BJ (cell line): Measurements from ENCODE around the gene ZRSR2. TPM values are rescaled to one million over a fixed set of nuclear protein-coding genes. Genes with fewer than 3 reads are reported as not detected.
"Not testable (repeated sequence)": the region's sequence is repeated elsewhere in the genome, so short reads cannot be mapped to it uniquely, and the experiment has no call there.

Experiments used
- CTCF ChIA-PET: fragments of 350-600 bp; formaldehyde crosslinking; extraction: SDS; loops from one replicate; lab custom pipeline; 2021; ENCODE audit warnings: antibody characterized with exemption, inconsistent platforms; lab: Yijun Ruan, JAX
- POLR2A ChIA-PET: fragments of 300-600 bp; sonication (Branson Sonifier 250); formaldehyde crosslinking; extraction: SDS; loops from one replicate; lab custom pipeline; 2021; ENCODE audit warnings: antibody characterized with exemption; lab: Charles Lee
- DNase-seq: peaks from one replicate; pipeline ENCODE4 v3.0.0-alpha.2; 2011; ENCODE audit warnings: low read depth
- H3K27me3 ChIP-seq: 2 replicates; pipeline ENCODE4 v1.6.0; 2011; ENCODE audit warnings: low read length; ENCODE audit not compliant: control insufficient read depth, insufficient read depth
- H3K36me3 ChIP-seq: 2 replicates; pipeline ENCODE4 v1.5.1; 2011; ENCODE audit warnings: low read length; ENCODE audit not compliant: control insufficient read depth, insufficient read depth
- H3K4me3 ChIP-seq: 2 replicates; pipeline ENCODE4 v1.5.1; 2011; ENCODE audit warnings: low read depth, mild to moderate bottlenecking, control low read depth, low read length
- polyA minus RNA-seq: library from RNA; depleted of rRNA, polyadenylated mRNA; stranded (reverse); fragments of >200 nt; gene quantifications from 2 replicates; pipeline ENCODE4 v1.2.3, GENCODE V29; 2011; rRNA and poly(A)+ RNA removed
- polyA plus RNA-seq: library from polyadenylated mRNA; depleted of rRNA; stranded (reverse); fragments of >200 nt; gene quantifications from 2 replicates; pipeline ENCODE4 v1.2.3, GENCODE V29; 2011; rRNA removed
- TF ChIP-seq, protein P1 (sequence below): IDR thresholded peaks from 2 replicates; pipeline ENCODE4 v1.5.1; 2011; ENCODE audit warnings: low read depth, mild to moderate bottlenecking, control low read depth, inconsistent platforms, low read length, moderate library complexity; ENCODE audit not compliant: insufficient read depth

ZRSR2 gene, protein sequence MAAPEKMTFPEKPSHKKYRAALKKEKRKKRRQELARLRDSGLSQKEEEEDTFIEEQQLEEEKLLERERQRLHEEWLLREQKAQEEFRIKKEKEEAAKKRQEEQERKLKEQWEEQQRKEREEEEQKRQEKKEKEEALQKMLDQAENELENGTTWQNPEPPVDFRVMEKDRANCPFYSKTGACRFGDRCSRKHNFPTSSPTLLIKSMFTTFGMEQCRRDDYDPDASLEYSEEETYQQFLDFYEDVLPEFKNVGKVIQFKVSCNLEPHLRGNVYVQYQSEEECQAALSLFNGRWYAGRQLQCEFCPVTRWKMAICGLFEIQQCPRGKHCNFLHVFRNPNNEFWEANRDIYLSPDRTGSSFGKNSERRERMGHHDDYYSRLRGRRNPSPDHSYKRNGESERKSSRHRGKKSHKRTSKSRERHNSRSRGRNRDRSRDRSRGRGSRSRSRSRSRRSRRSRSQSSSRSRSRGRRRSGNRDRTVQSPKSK
- 2.9 and 5.1 TPM in 2 replicates for polyA plus RNA-seq
- 0.93 and 1.2 TPM in 2 replicates for polyA minus RNA-seq

DNA sequence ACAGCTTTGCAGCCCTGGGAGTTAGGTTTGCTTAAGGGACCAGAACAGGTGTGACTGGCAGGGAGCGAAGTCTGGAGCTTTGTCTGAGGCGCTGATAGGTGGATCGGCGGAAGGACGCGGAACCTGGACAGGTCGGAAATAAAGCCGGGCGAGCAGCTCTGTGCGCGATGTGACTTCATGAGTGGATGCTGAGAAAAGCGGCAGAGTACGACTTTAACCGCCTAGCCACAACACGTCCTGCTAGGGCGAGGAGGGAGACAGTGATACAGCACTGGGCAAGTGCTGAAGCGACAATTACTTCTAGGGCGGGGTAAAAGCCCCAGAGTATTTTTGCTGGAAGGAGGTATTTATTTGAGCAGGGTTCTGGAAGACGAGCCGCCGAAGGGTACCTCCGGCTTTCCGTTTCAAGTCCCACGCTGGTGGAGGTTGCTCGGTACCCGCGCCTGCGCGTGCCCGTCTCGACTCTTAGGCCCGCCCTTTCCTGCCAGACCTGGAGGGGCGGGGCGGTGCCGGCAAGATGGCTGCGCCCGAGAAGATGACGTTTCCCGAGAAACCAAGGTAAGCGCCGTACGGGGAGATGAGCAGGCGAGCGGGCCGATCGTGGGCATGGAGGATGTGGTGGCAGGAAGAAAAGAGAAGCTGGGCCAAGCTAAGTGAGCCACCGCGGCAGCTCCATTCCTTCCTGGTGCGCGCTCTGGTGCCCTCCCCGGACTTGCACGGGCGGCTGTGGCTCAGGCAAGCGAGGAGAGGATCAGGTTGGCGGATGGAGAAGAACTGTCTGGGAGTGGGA lies at the start of gene ZRSR2:
TSS of gene ZRSR2 (plus strand) at position 506 of the 790 bp plus-strand sequence. CDS start at position 518, 12 bp downstream.
- Histone ChIP-seq H3K27me3 (no peaks in the 10 kb centered on the region), H3K36me3 (no peaks in the 10 kb centered on the region), H3K4me3 (peak within 1 kb of the TSS; percentile 79)
- peak; percentile 19 for DNase-seq
- TF ChIP-seq, protein P1, sequence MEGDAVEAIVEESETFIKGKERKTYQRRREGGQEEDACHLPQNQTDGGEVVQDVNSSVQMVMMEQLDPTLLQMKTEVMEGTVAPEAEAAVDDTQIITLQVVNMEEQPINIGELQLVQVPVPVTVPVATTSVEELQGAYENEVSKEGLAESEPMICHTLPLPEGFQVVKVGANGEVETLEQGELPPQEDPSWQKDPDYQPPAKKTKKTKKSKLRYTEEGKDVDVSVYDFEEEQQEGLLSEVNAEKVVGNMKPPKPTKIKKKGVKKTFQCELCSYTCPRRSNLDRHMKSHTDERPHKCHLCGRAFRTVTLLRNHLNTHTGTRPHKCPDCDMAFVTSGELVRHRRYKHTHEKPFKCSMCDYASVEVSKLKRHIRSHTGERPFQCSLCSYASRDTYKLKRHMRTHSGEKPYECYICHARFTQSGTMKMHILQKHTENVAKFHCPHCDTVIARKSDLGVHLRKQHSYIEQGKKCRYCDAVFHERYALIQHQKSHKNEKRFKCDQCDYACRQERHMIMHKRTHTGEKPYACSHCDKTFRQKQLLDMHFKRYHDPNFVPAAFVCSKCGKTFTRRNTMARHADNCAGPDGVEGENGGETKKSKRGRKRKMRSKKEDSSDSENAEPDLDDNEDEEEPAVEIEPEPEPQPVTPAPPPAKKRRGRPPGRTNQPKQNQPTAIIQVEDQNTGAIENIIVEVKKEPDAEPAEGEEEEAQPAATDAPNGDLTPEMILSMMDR = no peak
- POLR2A ChIA-PET = no interaction called here
- CTCF ChIA-PET = interaction anchor here (0.9 kb wide), 2 partner anchors 52 to 646 kb away, joined by 3 read pairs; partner anchors contain the start of gene CA5B

DNA sequence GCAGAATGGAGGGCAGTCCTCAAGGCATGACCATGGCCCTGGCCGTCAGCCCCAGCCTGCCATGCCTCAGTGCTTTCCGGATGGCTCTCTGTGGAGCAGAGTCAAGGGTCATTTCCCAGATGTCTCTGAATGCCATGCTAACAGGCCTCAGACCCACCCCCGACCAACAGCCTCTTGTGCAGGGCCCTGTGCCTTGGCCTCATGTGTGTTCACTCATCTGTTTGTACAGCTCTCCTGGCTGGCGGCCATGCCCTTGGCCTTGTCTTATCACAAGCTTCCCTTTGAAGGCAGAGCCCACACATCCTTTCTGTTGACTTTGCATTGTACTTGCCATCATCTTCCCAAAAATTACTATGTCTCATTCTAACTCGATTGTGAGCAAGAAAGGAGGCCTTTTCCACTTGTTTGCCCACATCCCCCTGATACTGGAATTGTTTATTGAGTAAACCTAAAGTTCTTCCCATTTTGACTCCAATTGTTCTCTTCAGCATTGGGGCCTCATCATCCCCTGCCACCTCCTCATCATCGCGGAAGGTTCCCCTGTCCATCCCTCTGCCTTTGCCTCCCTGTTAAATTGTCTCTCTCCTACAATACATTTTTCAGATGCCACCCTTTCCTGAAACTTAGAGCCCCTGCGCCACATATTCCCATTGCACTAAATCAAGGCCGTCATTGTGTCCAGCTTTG lies 46.0 kb upstream of the ZRSR2 start:
- H3K36me3 ChIP-seq = no peaks in the 10 kb centered on the region
- ChIA-PET CTCF (no interaction called here), POLR2A (no interaction called here)
- no peak overlapping the region for H3K4me3 ChIP-seq
- TF ChIP-seq, protein P1 = no peak
- no peak for DNase-seq
- no peaks in the 10 kb centered on the region for H3K27me3 ChIP-seq

DNA sequence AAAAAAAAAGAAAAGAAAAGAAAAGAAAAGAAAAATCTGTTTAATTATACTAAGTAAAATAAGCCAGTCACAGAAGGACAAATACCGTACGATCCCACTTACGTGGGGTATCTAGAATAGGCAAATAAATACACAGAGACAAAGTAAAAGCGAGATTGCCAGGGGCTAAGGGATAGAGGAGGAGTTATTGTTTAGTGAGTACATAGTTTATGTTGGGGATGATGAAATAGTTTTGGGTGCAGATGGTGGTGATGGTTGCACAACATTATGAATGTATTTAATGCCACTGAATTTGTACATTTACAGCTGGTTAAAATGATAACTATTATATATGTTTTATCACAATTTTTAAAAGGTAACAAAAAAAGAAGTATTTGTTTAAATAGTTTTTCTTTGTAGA lies 45.1 kb upstream of the ZRSR2 start:
- Histone ChIP-seq H3K36me3 (no peaks in the 10 kb centered on the region), H3K27me3 (no peaks in the 10 kb centered on the region), H3K4me3 (no peak overlapping the region)
- TF ChIP-seq, protein P1 = no peak
- no peak for DNase-seq
- ChIA-PET POLR2A (no interaction called here), CTCF (no interaction called here)

DNA sequence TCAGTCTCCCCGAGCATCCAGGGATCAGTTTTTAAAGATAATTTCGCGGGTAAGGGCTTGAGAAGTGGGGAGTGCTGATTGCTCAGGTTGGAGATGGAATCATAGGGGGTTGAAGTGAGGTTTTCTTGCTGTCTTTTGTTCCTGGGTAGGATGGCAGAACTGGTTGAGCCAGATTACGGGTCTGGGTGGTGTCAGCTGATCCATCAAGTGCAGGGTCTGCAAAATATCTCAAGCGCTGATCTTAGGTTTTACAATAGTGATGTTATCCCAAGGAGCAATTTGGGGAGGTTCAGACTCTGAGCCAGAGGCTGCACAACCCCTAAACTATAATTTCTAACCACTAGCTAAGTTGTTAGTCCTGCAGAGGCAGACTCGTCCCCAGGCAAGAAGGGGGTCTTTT lies 43.6 kb upstream of the ZRSR2 start:
- H3K27me3 ChIP-seq, DNase-seq, POLR2A ChIA-PET, CTCF ChIA-PET, H3K4me3 ChIP-seq, H3K36me3 ChIP-seq: not testable (repeated sequence)

DNA sequence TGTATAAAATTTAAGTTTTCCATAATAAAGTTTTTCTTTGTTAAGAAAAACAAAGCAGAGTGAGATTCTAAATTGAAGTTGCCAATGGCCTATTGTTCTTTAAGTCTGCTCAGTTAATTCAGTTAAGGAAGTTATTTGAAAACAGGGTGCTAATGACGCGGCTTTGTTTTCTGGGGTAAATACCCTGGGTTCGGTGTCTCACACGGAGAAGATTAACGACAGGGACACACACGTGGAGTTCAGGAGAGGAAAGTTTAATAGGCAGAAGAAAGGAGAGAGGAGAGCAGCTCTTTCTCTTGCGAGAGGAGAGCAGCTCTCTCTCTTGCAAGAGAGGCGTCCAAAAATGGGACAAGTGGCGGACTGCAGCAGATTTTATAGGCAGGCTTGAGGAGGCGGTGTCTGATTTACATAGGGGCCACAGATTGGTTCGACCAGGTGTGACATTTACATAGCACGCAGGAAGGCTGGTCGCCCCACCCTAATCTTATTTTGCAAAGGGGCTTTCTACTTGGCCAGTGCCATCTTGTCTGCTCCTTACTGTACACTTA lies 42.6 kb upstream of the ZRSR2 start:
- ChIA-PET CTCF (no interaction called here), POLR2A (no interaction called here)
- DNase-seq = no peak
- TF ChIP-seq, protein P1 = no peak
- Histone ChIP-seq H3K27me3 (no peaks in the 10 kb centered on the region), H3K36me3 (no peaks in the 10 kb centered on the region), H3K4me3 (no peak overlapping the region)
